H9 (cell line): ENCODE measurements around the gene GAN. TPM values are rescaled to one million over a fixed set of nuclear protein-coding genes. Genes with fewer than 3 reads are reported as not detected.

Experiments used
- DNase-seq: peaks from one replicate; pipeline ENCODE4 v3.0.0-alpha.2; 2017
- H2AFZ ChIP-seq: one replicate; pipeline ENCODE4 v1.6.1; 2013; ENCODE audit warnings: mild to moderate bottlenecking, low read length, control low read depth, moderate library complexity
- H2AK5ac ChIP-seq: 2 replicates; pipeline ENCODE4 v1.6.1; 2013; ENCODE audit warnings: low read length, control low read depth, mixed read lengths; ENCODE audit not compliant: insufficient read length
- H2BK120ac ChIP-seq: one replicate; pipeline ENCODE4 v1.6.1; 2013; ENCODE audit warnings: low read depth, mild to moderate bottlenecking, low read length, control low read depth, inconsistent platforms; ENCODE audit not compliant: poor library complexity, severe bottlenecking
- H2BK12ac ChIP-seq: 2 replicates; pipeline ENCODE4 v1.6.1; 2013; ENCODE audit warnings: low read length, control low read depth, mixed read lengths, low read depth; ENCODE audit not compliant: insufficient read length
- H2BK15ac ChIP-seq: 2 replicates; pipeline ENCODE4 v1.6.1; 2013; ENCODE audit warnings: low read depth, low read length, control low read depth
- H2BK20ac ChIP-seq: one replicate; pipeline ENCODE4 v1.6.1; 2013; ENCODE audit warnings: low read depth, mild to moderate bottlenecking, low read length, control low read depth, inconsistent platforms; ENCODE audit not compliant: poor library complexity, severe bottlenecking
- H2BK5ac ChIP-seq: 2 replicates; pipeline ENCODE4 v1.6.1; 2013; ENCODE audit warnings: low read length, control low read depth, mixed read lengths; ENCODE audit not compliant: insufficient read length
- H3K14ac ChIP-seq: 2 replicates; pipeline ENCODE4 v1.6.1; 2013; ENCODE audit warnings: low read length, control low read depth; ENCODE audit not compliant: insufficient read depth
- H3K18ac ChIP-seq: 2 replicates; pipeline ENCODE4 v1.6.1; 2013; ENCODE audit warnings: low read depth, mild to moderate bottlenecking, mixed read lengths, low read length, control low read depth; ENCODE audit not compliant: insufficient read length
- H3K23ac ChIP-seq: 2 replicates; pipeline ENCODE4 v1.6.1; 2013; ENCODE audit warnings: low read length, control low read depth, mixed read lengths, low read depth; ENCODE audit not compliant: insufficient read length
- H3K23me2 ChIP-seq: 2 replicates; pipeline ENCODE4 v1.6.1; 2013; ENCODE audit warnings: low read depth, mild to moderate bottlenecking, mixed read lengths, low read length, control low read depth; ENCODE audit not compliant: insufficient read length, poor library complexity, severe bottlenecking
- H3K27ac ChIP-seq: 2 replicates; pipeline ENCODE4 v1.5.1; 2013; ENCODE audit warnings: low read length, control low read depth, mixed read lengths, low read depth; ENCODE audit not compliant: insufficient read length
- H3K27me3 ChIP-seq: 2 replicates; pipeline ENCODE4 v1.6.1; 2013; ENCODE audit warnings: low read length, control low read depth, inconsistent platforms; ENCODE audit not compliant: insufficient read depth
- H3K4ac ChIP-seq: 2 replicates; pipeline ENCODE4 v1.6.1; 2013; ENCODE audit warnings: low read depth, mild to moderate bottlenecking, control low read depth, inconsistent platforms, low read length, moderate library complexity
- H3K4me1 ChIP-seq: 2 replicates; pipeline ENCODE4 v1.6.1; 2013; ENCODE audit warnings: low read length, control low read depth, inconsistent platforms; ENCODE audit not compliant: insufficient read depth
- H3K4me2 ChIP-seq: 2 replicates; pipeline ENCODE4 v1.6.1; 2013; ENCODE audit warnings: low read length, control low read depth, mixed read lengths; ENCODE audit not compliant: insufficient read length, insufficient read depth
- H3K56ac ChIP-seq: 2 replicates; pipeline ENCODE4 v1.6.1; 2013; ENCODE audit warnings: low read depth, mild to moderate bottlenecking, mixed read lengths, low read length, control low read depth; ENCODE audit not compliant: insufficient read length
- H3K79me1 ChIP-seq: 2 replicates; pipeline ENCODE4 v1.6.1; 2013; ENCODE audit warnings: low read depth, mild to moderate bottlenecking, moderate library complexity, low read length, control low read depth, inconsistent platforms; ENCODE audit not compliant: insufficient read depth, poor library complexity, severe bottlenecking
- H3K79me2 ChIP-seq: 2 replicates; pipeline ENCODE4 v1.6.1; 2013; ENCODE audit warnings: low read length, control low read depth, inconsistent platforms; ENCODE audit not compliant: insufficient read depth
- H3K9ac ChIP-seq: 2 replicates; pipeline ENCODE4 v1.6.1; 2013; ENCODE audit warnings: low read length, control low read depth, mixed read lengths; ENCODE audit not compliant: insufficient read length; ENCODE audit errors: extremely low read depth
- H3K9me3 ChIP-seq: one replicate; pipeline ENCODE4 v1.6.1; 2013; ENCODE audit warnings: low read depth, low read length, inconsistent platforms; ENCODE audit not compliant: control insufficient read depth
- H3T11ph ChIP-seq: one replicate; pipeline ENCODE4 v1.6.1; 2013; ENCODE audit warnings: mild to moderate bottlenecking, low read length, control low read depth, inconsistent platforms
- H4K20me1 ChIP-seq: one replicate; pipeline ENCODE4 v1.6.1; 2013; ENCODE audit not compliant: control insufficient read depth, insufficient read length, insufficient read depth
- H4K5ac ChIP-seq: 2 replicates; pipeline ENCODE4 v1.6.1; 2013; ENCODE audit warnings: low read depth, mild to moderate bottlenecking, mixed read lengths, low read length, control low read depth; ENCODE audit not compliant: insufficient read length
- H4K8ac ChIP-seq: replicated peaks from 2 replicates; pipeline ENCODE4 v1.6.1; 2013; ENCODE audit warnings: low read length, control low read depth, mixed read lengths, low read depth; ENCODE audit not compliant: insufficient read length
- H4K91ac ChIP-seq: 2 replicates; pipeline ENCODE4 v1.6.1; 2013; ENCODE audit warnings: low read depth, mild to moderate bottlenecking, moderate library complexity, mixed read lengths, low read length, control low read depth; ENCODE audit not compliant: insufficient read length
- H3K27ac Mint-ChIP-seq, 3 experiments: 2 replicates in 2 of 3; 3 replicates in 1 of 3; pipeline ENCODE4 v1.8.0; 2020 to 2021; ENCODE audit warnings: mixed read lengths in 3 of 3, mild to moderate bottlenecking in 1 of 3, moderate library complexity in 1 of 3
- H3K27me3 Mint-ChIP-seq: 2 replicates; pipeline ENCODE4 v1.8.0; 2021; ENCODE audit warnings: low read depth, mild to moderate bottlenecking, moderate library complexity, mixed read lengths
- H3K36me3 Mint-ChIP-seq, 3 experiments: 2 replicates in 2 of 3; 3 replicates in 1 of 3; pipeline ENCODE4 v1.8.0; 2020 to 2021; ENCODE audit warnings: low read depth in 3 of 3, mixed read lengths in 3 of 3; ENCODE audit not compliant: insufficient read depth in 1 of 3
- H3K4me1 Mint-ChIP-seq, 2 experiments: 2 replicates each; pipeline ENCODE4 v1.8.0; 2020; ENCODE audit warnings: mixed read lengths in 2 of 2
- H3K4me3 Mint-ChIP-seq, 2 experiments: 2 replicates in 1 of 2; 3 replicates in 1 of 2; pipeline ENCODE4 v1.8.0; 2020 to 2021; ENCODE audit warnings: mild to moderate bottlenecking in 2 of 2, mixed read lengths in 2 of 2, moderate library complexity in 1 of 2
- H3K9me3 Mint-ChIP-seq, 2 experiments: 2 replicates in 1 of 2; 3 replicates in 1 of 2; pipeline ENCODE4 v1.8.0; 2020; ENCODE audit warnings: mild to moderate bottlenecking in 2 of 2, mixed read lengths in 2 of 2, moderate library complexity in 1 of 2
- CTCF ChIP-seq: fragments of 200-600 bp; sonication (generic); conservative IDR thresholded peaks from 3 replicates; pipeline ENCODE4 v1.8.0; 2021; ENCODE audit warnings: antibody characterized with exemption, mild to moderate bottlenecking
- WGBS: extraction: QIAGEN DNeasy Blood & Tissue Kit; methylation state at CpG from one replicate; pipeline ENCODE4 v1.1.7; 2013; ENCODE audit warnings: missing lambda C conversion rate, low lambda C conversion rate, mixed read lengths; ENCODE audit not compliant: insufficient read length; ENCODE audit errors: extremely low coverage; 5-methylcytosine and 5-hydroxymethylcytosine counted together
- total RNA-seq: library from RNA; stranded (reverse); gene quantifications from 2 replicates; pipeline ENCODE4 v1.2.1, GENCODE V29; 2021

Gene GAN
- total RNA-seq, 1 experiment from 2014 or later, result 20.9 TPM

GRCh38 chr16:81435567-81435966 lies 120.8 kb downstream of the GAN start:
- no peak for DNase-seq
- Mint-ChIP-seq H3K36me3 (no peaks in the 10 kb centered on the region), H3K27ac (no peak overlapping the region), H3K4me1 (peaks cover 8 to 12% of the 10 kb centered on the region in 2 experiments), H3K9me3 (no peaks in the 10 kb centered on the region), H3K27me3 (peaks cover 12% of the 10 kb centered on the region), H3K4me3 (no peak overlapping the region)
- no peaks in the 10 kb centered on the region for H3K79me1 ChIP-seq
- no peaks in the 10 kb centered on the region for H3K27me3 ChIP-seq
- H3K23me2 ChIP-seq, result no peaks in the 10 kb centered on the region
- H3K9ac ChIP-seq, result no peak overlapping the region
- H2BK5ac ChIP-seq, result no peak overlapping the region
- no peak overlapping the region for H4K5ac ChIP-seq
- no peak overlapping the region for H2AFZ ChIP-seq
- H3K4me2 ChIP-seq, result no peak overlapping the region
- no peak overlapping the region for H3K56ac ChIP-seq
- H3K14ac ChIP-seq, result no peak overlapping the region
- no peak overlapping the region for H3K27ac ChIP-seq
- no CpG with 5 or more reads among the region's 2 CpGs for WGBS
- H2BK20ac ChIP-seq, result no peak overlapping the region
- TF ChIP-seq CTCF, result no peak
- H3T11ph ChIP-seq, result no peak overlapping the region
- H2AK5ac ChIP-seq, result no peak overlapping the region
- no peaks in the 10 kb centered on the region; the same call in 1 of the 2 replicates for H3K4me1 ChIP-seq
- no peak overlapping the region for H3K18ac ChIP-seq
- H4K8ac ChIP-seq, result no peak overlapping the region
- H3K4ac ChIP-seq, result no peak overlapping the region
- no peak overlapping the region for H2BK15ac ChIP-seq
- H3K9me3 ChIP-seq, result no peaks in the 10 kb centered on the region
- H4K91ac ChIP-seq, result no peak overlapping the region
- no peaks in the 10 kb centered on the region for H4K20me1 ChIP-seq
- H2BK12ac ChIP-seq, result no peak overlapping the region
- no peak overlapping the region for H3K23ac ChIP-seq
- no peak overlapping the region for H2BK120ac ChIP-seq
- H3K79me2 ChIP-seq, result no peaks in the 10 kb centered on the region
